GM11168 (cell line): Measurements from ENCODE around the gene SLCO2A1.

Experiments
- in situ Hi-C: fragments of 300-500 bp; cut with MboI; formaldehyde crosslinking; loops from one replicate; pipeline ENCODE4 v1.12.0; 2022; ENCODE audit warnings: low sequenced_read_pairs; ENCODE audit not compliant: unreplicated experiment

SLCO2A1 gene

DNA sequence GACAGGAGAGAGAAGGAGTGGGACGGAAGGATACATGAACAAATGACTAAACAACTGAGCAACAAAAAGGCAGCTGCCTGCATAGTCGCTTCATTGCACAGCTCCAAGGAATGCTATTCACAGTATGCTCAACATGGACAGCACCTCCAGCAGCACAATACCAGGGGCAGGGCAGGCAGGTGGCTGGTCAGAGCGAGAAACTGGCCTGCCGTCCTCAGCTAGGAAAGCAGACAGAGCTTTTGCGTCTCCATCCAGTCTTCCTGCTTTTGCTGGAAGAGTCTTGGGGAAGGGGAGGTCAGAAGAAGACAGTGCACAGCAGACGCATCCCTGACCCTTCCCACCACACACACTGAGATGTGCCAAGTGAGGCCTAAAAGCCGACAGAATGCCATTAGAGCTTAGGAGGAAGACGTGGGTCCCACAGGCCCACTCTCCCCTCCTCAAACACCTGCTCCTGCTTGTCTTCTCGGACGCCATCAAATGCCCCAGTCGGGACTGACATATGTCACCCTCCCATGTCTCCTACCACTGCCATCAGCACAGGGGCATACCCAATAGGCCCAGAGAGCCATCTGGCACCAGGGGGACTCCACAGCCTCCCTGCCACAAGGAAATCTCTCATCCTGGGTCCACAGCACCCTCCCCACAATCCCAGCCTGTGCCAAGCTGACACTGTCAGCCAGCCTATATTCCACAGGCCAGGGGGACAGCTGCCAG, 137.9 kb downstream of the SLCO2A1 start:
- in situ Hi-C loops: no loop called here

DNA sequence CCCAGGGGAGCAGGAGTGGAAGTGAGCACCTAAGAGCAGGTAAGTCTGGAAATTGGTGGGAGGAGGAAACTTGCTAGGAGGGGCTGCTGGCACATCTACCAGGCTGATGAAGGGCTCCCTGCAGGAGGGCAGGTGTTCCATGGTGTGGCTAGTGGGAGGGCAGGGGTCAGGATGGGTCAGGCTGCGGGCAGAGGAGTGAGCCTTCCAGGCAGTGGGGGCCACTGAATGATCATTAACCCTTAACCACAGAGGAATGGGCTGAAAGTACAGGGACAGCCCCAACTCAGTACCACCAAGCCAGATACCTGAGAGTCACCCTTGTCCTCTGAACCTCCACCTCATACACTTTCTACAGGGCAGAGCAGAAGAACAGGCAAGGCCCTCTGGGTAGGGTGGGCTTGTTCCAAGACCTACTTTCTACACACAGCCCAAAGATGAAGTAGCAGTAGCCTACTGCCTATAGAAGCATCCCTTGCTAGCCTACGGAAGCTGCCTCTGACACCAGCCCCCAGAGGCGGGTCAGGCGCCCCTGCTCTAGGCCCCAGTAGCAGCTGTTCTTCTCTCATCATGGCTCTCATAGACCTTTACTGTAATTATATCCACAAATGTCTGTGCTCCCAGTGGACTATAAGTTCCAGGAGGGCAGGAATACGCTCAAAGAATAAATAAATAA, 138.6 kb downstream of the SLCO2A1 start:
- in situ Hi-C loops: no loop called here

GRCh38 chr3:133890037-133890436, 139.7 kb downstream of the SLCO2A1 start:
- in situ Hi-C loops: no loop called here

GRCh38 chr3:133888726-133889340, 140.9 kb downstream of the SLCO2A1 start:
- in situ Hi-C loops: no loop called here

- in situ Hi-C loops: no loop called here
Measured at GRCh38 chr3:133887803-133888703, 141.7 kb downstream of the SLCO2A1 start.

DNA sequence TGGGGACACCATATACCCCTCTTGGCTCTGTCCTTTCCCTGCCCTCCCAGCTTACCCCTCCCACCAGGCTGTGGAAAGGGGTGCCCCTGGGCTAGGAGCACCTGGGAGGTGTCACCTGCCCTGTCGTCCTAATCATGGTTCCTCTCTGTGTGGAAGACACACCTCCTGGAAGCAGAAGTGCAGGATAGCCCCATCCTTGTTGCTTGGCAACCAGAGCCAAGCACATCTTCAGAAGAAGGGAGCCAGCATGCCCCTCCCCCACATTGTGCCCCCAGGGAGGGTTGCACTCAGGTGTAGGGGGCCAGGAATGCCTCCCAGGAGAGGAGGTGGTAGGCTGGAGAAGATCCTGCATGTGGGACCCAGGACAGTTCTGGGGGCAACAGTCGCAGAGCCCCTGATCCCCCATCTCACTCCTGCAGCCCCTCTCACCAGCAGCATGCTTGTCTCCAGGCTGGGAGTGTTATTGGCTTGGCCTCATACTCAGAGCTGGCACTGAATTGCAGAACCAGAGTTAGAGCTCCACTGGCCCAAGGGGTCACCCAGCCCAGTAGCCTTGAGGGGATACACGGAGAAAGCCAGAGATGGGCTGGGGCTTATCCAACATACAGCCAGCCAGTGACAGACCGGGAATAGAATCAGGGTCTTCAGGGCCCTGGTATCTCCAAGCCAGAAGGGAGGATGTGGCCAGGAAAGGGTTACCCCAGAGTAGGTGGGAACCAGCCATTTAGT, 142.5 kb downstream of the SLCO2A1 start:
- in situ Hi-C loops: no loop called here

GRCh38 chr3:133886031-133886722, 143.5 kb downstream of the SLCO2A1 start:
- in situ Hi-C loops: no loop called here

GRCh38 chr3:133884887-133885711, 144.6 kb downstream of the SLCO2A1 start:
- in situ Hi-C loops: no loop called here

GRCh38 chr3:133884054-133884886, 145.5 kb downstream of the SLCO2A1 start:
- in situ Hi-C loops: no loop called here

- in situ Hi-C loops: no loop called here
Measured at GRCh38 chr3:133883641-133884040, 146.1 kb downstream of the SLCO2A1 start.

DNA sequence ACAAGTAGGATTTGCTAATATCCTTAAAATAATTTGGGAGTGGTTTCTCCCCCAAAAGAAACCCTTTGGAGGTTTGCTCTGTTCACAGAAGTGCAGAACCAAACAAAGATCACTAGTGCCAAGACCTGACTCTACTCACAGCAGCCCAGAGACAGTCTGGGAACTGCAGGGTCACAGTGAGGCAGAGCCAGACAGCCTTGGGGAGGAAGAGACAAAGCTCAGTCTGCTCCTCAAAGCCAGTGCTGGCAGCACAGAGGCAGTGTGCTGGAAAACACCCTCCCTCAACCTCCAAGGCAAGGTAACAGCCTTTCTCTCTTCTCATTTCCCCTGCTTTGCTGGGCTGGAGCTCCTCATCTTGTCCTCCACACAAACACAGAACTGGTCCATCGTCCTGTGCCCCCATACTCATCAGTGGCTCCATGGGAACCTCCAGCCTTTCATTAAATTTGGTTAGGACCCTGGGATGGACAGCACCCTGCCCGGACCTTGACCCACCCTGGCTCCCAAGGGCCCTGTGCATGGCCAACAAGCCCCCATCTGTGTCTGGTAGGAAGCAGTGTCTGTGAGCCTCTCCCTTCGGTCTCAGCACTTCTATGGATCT, 146.6 kb downstream of the SLCO2A1 start:
- in situ Hi-C loops: no loop called here

GRCh38 chr3:133881939-133882825, 147.5 kb downstream of the SLCO2A1 start:
- in situ Hi-C loops: no loop called here

DNA sequence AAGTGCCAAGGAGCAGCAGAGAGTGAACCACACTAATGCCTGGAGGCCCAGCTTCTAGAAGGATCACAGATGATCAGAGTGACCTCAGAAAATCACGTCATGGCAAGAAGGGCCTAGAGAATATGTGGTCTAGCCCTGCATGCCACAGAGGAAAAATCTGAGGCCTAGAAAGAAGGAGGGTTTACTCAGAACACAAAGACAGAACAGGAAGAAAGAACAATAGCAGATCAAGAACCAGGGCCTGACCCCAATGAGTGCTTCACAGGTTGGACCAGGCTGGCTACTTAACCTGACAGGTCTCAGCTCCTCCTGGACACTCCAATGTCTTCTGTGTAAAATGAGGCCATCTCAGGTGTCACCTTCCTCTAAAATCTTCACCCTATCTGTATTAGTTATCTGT, 148.2 kb downstream of the SLCO2A1 start:
- in situ Hi-C loops: no loop called here

DNA sequence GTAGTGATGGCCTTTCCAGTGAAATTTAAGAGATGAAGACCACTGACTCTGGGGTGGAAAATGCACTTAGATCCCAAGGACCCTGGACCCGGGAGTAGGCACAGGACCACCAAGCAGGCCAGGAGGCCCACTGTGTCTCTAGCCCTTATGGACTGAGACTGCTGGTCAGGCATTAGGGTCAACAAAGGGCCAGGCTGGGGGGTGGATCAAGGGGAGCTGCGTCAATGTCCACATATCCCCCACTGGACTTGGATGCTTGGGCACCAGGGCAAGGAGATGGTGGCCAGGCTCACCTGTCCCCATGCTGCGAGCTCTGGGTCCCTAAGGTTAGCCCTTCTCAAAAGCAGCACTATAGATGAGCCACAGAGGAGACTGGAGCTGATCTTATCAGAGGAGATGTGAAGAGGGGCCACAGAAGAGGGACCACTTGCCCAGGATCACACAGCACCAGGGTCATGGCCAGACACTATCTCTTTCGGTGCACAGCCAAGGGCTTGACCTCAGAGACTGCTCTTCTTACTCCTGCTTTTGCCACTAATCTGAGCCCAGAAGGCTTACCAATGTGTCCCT, 148.8 kb downstream of the SLCO2A1 start:
- in situ Hi-C loops: no loop called here

GRCh38 chr3:133880287-133880686, 149.4 kb downstream of the SLCO2A1 start:
- in situ Hi-C loops: no loop called here

DNA sequence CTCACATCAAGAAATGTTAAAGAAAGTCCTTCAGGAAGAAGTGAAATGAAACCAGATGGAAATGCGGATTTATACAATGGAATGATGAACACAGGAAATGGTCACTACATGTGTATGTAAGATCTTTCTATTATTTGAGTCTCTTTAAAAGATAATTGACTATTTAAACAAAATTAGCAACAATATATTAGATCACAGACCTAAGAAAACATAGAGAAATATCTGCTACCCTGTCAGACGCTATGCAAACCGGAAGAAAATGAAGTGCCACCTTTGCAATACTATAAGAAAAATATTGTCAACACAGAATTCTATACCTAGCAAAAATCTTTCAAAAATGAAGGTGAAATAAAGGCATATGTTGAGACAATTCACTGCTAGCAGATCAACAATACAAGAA, 151.2 kb downstream of the SLCO2A1 start:
- in situ Hi-C loops: no loop called here
